Ishikawa (cell line): ENCODE data around the gene CFP.

Experiments
- CEBPB ChIP-seq: IDR thresholded peaks from 2 replicates; pipeline ENCODE4 v1.6.1; 2012
- CREB1 ChIP-seq: IDR thresholded peaks from 2 replicates; pipeline ENCODE4 v1.6.1; 2012; ENCODE audit warnings: low read depth
- EP300 ChIP-seq: IDR thresholded peaks from 2 replicates; pipeline ENCODE4 v1.6.1; 2012; ENCODE audit warnings: borderline replicate concordance
- FOXM1 ChIP-seq: IDR thresholded peaks from 2 replicates; pipeline ENCODE4 v1.6.1; 2012; ENCODE audit warnings: low read depth, borderline replicate concordance
- NFIC ChIP-seq: IDR thresholded peaks from 2 replicates; pipeline ENCODE4 v1.6.1; 2012
- RAD21 ChIP-seq: IDR thresholded peaks from 2 replicates; pipeline ENCODE4 v1.6.1; 2012; ENCODE audit warnings: low read depth
- TAF1 ChIP-seq: IDR thresholded peaks from 2 replicates; pipeline ENCODE4 v1.6.1; 2012; ENCODE audit warnings: low read depth, mild to moderate bottlenecking
- TCF12 ChIP-seq: IDR thresholded peaks from 2 replicates; pipeline ENCODE4 v1.6.1; 2012; ENCODE audit warnings: low read depth
- YY1 ChIP-seq: IDR thresholded peaks from 2 replicates; pipeline ENCODE4 v1.6.1; 2012; ENCODE audit warnings: low read depth
- TF ChIP-seq, protein P1 (sequence below): IDR thresholded peaks from 2 replicates; pipeline ENCODE4 v1.6.1; 2012
- TF ChIP-seq, protein P2 (sequence below): IDR thresholded peaks from 2 replicates; pipeline ENCODE4 v1.6.1; 2012
- TF ChIP-seq, protein P3 (sequence below): IDR thresholded peaks from 2 replicates; pipeline ENCODE4 v1.6.1; 2012; ENCODE audit warnings: low read depth, mild to moderate bottlenecking

DNA sequence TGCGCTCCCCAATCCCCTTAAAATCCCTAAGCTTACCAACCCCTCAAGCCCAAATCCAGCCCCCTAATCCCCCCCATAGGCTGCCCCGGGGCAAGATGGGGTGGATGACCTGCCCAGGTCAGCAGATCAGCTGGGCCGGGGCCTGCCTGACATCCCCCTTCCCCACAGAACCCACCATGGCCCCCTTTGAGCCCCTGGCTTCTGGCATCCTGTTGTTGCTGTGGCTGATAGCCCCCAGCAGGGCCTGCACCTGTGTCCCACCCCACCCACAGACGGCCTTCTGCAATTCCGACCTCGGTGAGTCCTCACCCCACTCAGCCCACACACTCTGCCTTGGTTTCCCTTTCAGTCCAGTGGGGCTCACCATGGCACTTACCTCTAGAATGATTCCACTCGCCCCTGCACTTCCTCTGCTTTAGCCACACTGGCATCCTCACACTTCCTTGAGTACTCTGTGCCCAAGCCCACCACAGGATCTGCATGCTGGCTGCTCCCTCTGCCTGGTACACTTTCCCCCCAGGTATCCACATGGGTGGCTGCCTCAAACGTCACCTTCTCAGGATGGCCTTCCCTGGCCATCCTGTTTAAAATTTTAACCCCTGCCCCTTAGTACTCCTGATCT lies 46.4 kb downstream of the CFP start:
- TF ChIP-seq, protein P1, sequence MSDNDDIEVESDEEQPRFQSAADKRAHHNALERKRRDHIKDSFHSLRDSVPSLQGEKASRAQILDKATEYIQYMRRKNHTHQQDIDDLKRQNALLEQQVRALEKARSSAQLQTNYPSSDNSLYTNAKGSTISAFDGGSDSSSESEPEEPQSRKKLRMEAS: no peak
- TF ChIP-seq TAF1 (no peak), FOXM1 (no peak), EP300 (no peak), YY1 (no peak), TCF12 (no peak), RAD21 (no peak), CREB1 (no peak), CEBPB (no peak), NFIC (no peak)
- TF ChIP-seq, protein P2, sequence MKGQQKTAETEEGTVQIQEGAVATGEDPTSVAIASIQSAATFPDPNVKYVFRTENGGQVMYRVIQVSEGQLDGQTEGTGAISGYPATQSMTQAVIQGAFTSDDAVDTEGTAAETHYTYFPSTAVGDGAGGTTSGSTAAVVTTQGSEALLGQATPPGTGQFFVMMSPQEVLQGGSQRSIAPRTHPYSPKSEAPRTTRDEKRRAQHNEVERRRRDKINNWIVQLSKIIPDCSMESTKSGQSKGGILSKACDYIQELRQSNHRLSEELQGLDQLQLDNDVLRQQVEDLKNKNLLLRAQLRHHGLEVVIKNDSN: no peak
- TF ChIP-seq, protein P3, sequence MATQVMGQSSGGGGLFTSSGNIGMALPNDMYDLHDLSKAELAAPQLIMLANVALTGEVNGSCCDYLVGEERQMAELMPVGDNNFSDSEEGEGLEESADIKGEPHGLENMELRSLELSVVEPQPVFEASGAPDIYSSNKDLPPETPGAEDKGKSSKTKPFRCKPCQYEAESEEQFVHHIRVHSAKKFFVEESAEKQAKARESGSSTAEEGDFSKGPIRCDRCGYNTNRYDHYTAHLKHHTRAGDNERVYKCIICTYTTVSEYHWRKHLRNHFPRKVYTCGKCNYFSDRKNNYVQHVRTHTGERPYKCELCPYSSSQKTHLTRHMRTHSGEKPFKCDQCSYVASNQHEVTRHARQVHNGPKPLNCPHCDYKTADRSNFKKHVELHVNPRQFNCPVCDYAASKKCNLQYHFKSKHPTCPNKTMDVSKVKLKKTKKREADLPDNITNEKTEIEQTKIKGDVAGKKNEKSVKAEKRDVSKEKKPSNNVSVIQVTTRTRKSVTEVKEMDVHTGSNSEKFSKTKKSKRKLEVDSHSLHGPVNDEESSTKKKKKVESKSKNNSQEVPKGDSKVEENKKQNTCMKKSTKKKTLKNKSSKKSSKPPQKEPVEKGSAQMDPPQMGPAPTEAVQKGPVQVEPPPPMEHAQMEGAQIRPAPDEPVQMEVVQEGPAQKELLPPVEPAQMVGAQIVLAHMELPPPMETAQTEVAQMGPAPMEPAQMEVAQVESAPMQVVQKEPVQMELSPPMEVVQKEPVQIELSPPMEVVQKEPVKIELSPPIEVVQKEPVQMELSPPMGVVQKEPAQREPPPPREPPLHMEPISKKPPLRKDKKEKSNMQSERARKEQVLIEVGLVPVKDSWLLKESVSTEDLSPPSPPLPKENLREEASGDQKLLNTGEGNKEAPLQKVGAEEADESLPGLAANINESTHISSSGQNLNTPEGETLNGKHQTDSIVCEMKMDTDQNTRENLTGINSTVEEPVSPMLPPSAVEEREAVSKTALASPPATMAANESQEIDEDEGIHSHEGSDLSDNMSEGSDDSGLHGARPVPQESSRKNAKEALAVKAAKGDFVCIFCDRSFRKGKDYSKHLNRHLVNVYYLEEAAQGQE: no peak
